Activated T-helper 9 cell treated with anti-CD3 and anti-CD28 coated beads, Interleukin-2, amount 50 U/mL, for 16 hours (primary cell): ENCODE results near the gene SLC13A3.

ENCODE experiments used
- DNase-seq: peaks from one replicate; pipeline ENCODE4 v3.0.0-alpha.2; 2020; ENCODE audit warnings: low read depth

Gene SLC13A3

DNA sequence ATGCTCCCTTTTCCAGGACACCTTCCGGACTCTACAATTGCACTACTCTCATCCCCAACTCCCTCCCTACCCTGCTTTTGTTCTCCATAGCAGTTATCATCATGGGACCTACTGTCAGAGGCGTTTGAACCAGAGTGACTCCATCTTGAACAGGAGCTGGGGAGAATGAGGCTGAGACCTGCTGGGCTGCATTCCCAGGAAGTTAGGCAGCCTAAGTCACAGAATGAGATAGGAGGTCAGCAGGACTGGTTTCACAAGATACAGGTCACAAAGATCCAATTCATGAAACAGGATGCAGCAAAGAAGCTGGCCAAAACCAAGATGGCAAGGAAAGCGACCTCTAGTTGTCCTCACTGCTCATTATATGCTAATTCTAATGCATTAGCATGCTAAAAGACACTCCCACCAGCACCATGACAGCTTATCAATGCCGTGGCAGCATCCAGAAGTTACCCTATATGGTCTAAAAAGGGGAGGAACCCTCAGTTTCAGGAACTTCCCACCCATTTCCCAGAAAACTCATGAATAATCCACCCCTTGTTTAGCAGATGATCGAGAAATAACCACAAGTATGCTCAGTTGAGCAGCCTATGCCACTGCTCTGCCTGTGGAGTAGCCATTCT, 15.6 kb downstream of the SLC13A3 start:
- no peak for DNase-seq

GRCh38 chr20:46634528-46634927, 16.7 kb downstream of the SLC13A3 start:
- no peak for DNase-seq

DNA sequence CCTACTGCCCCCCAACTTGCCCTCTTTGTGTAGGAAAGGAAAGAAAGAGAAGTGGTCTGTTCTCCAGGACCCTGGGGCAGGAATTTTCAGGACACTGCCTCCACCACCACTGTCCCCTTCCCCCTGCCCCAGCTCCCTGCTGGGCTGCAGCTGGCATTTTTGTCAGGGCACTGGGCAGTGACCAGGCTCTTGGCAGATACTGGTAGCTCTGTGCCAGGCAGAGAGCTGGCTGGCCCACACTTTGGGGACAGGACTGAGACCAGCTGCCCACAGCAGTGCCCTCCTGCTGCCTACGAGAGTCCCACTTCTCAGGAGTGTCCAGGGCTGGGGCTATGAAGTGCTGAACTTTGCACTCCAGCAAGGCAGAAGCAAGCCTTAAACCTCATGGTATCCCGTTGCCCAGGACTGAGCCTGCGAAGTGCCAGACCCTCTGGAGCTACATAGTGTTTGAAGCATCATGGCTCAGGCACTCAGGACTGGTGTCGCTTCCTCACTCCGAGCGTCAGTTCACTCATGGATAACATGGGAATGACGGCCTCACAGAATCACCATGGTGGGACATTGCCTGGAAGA, 19.3 kb downstream of the SLC13A3 start:
- no peak for DNase-seq

GRCh38 chr20:46631212-46631869, 19.9 kb downstream of the SLC13A3 start:
- no peak for DNase-seq

- DNase-seq: no peak
Observed at GRCh38 chr20:46630306-46630705, 21.0 kb downstream of the SLC13A3 start.

GRCh38 chr20:46629341-46629740, 21.9 kb downstream of the SLC13A3 start:
- no peak for DNase-seq

DNA sequence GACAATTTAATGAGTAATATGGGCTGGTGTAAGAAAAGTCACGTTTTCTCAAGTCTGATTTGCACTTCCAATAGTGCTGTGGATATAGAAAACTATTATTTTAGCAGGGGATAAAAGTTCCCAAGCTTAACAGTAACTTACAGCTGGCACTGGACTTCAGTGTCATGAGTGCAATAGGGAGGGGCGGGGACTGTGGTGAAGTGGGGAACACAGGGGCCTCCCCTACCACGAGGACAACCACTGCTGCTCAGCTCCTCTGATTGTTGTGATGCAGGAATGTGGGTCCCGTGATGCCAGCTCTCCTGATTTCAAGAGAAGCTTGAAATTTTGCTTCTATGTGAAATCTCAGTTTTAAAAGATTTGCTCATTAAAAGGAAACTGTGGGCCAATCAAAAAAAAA, 24.0 kb downstream of the SLC13A3 start:
- DNase-seq: no peak

DNA sequence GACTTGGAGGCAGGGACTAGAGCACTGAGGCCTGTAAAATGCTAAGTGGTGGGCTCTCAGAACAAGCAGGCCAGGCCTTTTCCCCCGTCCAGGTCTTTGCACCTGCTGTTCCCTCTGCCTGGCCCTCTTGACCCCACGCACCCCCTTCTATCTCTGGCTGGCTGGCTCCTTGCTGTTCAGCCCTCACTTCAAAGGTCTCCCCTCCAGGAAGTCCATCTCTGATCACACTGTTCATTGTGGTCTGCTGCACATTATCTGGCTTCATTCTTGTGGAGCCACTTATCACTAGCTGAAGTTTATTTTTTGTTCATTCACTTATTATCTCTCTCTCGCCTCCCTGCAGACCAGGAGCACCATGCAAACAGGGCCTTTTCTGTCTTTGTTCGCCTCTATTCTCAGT, 24.5 kb downstream of the SLC13A3 start:
- no peak for DNase-seq

- no peak for DNase-seq
Observed at GRCh38 chr20:46625875-46626373, 25.3 kb downstream of the SLC13A3 start.

DNA sequence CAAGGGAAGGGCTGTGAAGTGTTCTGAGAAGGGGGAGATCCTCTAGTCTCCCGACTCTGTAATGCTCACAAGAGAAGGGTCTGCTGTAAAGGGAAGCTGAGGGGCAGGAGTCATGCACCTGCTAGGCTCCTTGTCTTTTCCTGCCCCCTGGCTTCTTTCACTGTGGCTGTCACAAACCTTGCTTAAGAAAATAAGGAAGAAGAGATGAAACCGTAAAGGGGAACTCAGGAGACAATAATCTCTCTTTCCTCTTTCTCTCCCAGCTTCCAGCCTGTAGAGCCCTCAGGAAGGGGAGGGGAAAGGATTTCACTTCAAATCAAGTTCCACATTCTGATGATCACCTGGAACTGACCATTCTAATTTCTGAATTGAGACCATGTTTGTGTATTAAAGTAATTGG, 26.3 kb downstream of the SLC13A3 start:
- DNase-seq: no peak

GRCh38 chr20:46622165-46622564, 29.1 kb downstream of the SLC13A3 start:
- DNase-seq: no peak

DNA sequence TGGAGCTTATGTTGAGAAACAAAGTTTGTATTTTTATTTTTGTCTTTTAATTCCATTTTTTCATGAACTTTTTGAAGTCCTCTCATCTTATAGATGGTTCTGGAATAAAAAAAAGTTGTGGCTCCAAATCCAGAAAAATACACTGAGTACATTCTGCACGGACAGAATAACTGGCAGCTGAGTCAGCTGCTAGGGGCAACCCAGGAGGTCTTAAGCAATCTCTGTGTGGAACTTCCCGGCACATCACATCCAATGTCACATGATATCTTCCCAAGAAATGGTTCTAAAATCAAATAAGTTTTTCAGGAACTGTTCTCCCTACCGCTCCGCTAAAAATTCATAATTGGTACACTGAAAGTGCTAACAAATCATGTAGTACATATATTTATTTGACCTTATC, 29.8 kb downstream of the SLC13A3 start:
- no peak for DNase-seq

GRCh38 chr20:46619445-46619844, 31.8 kb downstream of the SLC13A3 start:
- DNase-seq: no peak

DNA sequence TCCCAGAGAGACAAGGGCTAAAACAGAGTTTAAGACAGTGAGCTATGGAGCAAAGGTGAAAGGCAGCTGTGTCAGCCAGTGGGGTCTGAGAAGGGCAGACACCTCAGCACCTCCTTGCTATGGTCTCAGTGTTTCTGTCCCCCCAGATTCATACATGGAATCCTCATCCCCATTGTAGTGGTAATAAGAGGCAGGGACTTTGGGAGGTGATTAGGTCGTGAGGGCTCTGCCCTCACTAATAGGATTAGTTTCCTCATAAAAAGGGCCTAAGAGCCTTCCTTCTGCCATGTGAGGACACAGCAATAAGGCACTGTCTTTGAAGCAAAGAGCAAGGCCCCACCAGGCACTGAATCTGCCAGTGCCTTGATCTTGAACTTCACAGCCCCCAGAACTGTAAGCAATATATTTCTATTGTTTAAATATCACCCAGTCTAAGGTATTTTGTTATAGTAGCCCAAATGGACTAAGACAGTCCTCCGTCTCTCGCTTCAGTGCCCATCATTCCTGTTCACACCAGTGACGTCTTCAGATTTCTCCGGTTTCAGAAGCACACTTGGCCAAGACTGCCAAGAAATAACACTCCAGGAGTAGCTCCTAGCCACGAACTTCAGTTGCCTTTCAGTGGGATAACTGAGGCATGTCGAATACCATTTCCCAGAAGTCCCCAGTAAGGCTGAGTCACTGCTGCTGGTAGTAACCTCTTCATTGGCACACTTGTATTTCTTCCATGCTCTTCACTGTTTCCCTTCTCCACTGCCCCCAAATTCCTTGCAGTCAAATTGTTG, 32.8 kb downstream of the SLC13A3 start:
- no peak for DNase-seq

- no peak for DNase-seq
Observed at GRCh38 chr20:46614503-46614902, 36.8 kb downstream of the SLC13A3 start.

DNA sequence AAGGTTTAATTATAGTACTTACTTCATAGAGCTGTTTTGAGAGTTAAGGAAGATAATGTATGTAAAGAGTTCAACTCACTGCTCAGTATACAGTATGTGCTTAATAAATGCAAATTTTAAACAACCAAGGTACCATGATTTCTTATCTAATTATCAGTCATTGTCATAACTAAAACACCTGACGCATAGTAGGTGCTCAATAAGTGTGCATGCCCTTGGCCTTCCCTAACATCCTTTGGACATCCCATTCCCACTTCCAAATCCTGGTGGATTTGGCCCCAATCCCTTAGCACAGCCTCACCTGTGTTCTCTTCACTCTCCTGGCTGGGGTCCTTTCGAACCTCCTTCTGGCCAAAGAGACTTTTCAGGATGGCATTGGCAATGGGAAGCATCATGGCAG, 41.1 kb downstream of the SLC13A3 start:
- DNase-seq: no peak

- no peak for DNase-seq
Observed at GRCh38 chr20:46609043-46609442, 42.2 kb downstream of the SLC13A3 start.

DNA sequence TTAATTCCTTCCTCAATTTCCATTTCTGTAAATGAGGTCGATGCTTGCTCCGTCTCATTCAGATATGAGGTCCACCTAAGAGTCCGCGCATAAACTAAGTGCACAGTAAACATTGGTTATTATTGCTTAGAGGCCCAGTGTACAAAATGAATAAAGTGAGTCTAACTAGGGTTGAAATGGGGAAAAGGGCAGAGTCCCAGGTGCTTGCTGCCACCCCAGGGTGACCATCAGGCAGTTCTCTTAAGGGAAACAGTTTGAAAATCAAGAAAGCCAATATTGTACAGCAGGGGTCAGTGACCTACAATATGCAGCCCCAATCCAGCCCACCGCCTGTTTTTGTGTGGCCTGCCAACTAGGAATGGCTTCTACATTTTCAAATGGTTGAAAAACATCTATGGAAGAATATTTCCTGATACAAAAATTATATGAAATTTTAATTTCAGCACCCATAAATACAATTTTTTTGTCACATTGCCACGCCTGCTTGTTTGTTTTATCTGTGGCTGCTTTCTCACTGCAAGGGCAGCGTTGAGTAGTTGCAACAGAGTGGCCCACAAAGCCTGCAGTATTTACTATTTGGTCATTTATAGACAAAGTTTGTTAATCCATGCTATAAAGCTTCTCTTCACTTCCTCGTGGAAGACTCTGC, 43.3 kb downstream of the SLC13A3 start:
- no peak for DNase-seq

GRCh38 chr20:46607191-46607848, 43.9 kb downstream of the SLC13A3 start:
- no peak for DNase-seq

DNA sequence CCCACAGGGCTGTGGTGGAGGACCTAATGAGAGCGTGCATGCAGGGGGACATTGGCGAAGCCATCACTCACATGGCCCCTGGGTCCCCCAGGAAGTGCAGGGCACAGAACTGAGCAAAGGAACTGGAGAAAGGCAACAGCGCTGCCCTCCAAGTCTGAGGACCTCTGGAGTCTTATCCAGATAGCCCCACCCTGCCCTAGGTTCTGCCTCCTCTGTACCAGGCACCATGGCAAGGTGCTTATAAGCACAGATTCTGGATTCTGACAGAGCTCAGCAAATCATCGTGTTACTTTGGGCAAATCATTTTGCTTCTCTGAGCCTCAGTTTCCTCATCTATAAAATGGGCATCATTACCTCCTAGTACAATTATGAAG, 44.5 kb downstream of the SLC13A3 start:
- no peak for DNase-seq

- no peak for DNase-seq
Observed at GRCh38 chr20:46605978-46606816, 45.1 kb downstream of the SLC13A3 start.
